Measurements from ENCODE around the gene TNRC6C. TPM values are rescaled to one million over a fixed set of nuclear protein-coding genes. Genes with fewer than 3 reads are reported as not detected.

Gene TNRC6C
- total and polyA plus RNA-seq, 9 of the 15 experiments (the other 6 are each of a cell fraction or from before 2014, with no cell fraction given): 0.20 to 4.9 (median 2.3) TPM

- no peak for TF ChIP-seq FOXA3 (CRISPR knock-in tag; conservative IDR thresholded peaks at IDR 0.05 in 1 of 2, IDR thresholded peaks at IDR 0.05 in 1 of 2)
- TF ChIP-seq XRCC3 (IDR thresholded peaks at IDR 0.05): no peak
- TF ChIP-seq ZBTB9 (CRISPR knock-in tag; IDR thresholded peaks at IDR 0.05): peak; percentile 41; the same call in 1 of the 2 replicates
- TF ChIP-seq USF2 (CRISPR knock-in tag; IDR thresholded peaks at IDR 0.05): no peak
- TF ChIP-seq GATAD2B (IDR thresholded peaks at IDR 0.05; ENCODE audit: borderline replicate concordance): no peak
- TF ChIP-seq FIP1L1 (IDR thresholded peaks at IDR 0.05; ENCODE audit: low read depth, low read length, poor library complexity, severe bottlenecking): no peak
- TF ChIP-seq NBN (IDR thresholded peaks at IDR 0.05; ENCODE audit: low read depth): no peak
- no peak for TF ChIP-seq HOXB6 (CRISPR knock-in tag; IDR thresholded peaks at IDR 0.05; ENCODE audit: borderline replicate concordance)
- no peak for TF ChIP-seq KHSRP (IDR thresholded peaks at IDR 0.05)
- no peak for TF ChIP-seq RAD51 (IDR thresholded peaks at IDR 0.05; ENCODE audit: borderline replicate concordance, low read depth)
- TF ChIP-seq ELF2 (CRISPR knock-in tag; IDR thresholded peaks at IDR 0.05): no peak; the same call in 1 of the 2 replicates
- TF ChIP-seq HNRNPLL (IDR thresholded peaks at IDR 0.05; ENCODE audit: low read depth, low read length, poor library complexity, severe bottlenecking): no peak
- TF ChIP-seq ZNF561 (CRISPR knock-in tag; conservative IDR thresholded peaks at IDR 0.05): no peak
- TF ChIP-seq CHD2 (IDR thresholded peaks at IDR 0.05; ENCODE audit: low read depth, low read length): no peak
- no peak for TF ChIP-seq CCNT2 (IDR thresholded peaks at IDR 0.05; ENCODE audit: borderline replicate concordance, extremely low read depth, insufficient read length, low read depth, low read length)
- no peak for TF ChIP-seq TAF9B (IDR thresholded peaks at IDR 0.05; ENCODE audit: partially characterized antibody)
- TF ChIP-seq BRD4 (IDR thresholded peaks at IDR 0.05): no peak
- TF ChIP-seq KDM5B (IDR thresholded peaks at IDR 0.05; ENCODE audit: insufficient replicate concordance, low read depth, low read length): no peak
- no peak for TF ChIP-seq DIDO1 (tag; IDR thresholded peaks at IDR 0.05; ENCODE audit: low read depth)
- TF ChIP-seq IFI16 (CRISPR knock-in tag; IDR thresholded peaks at IDR 0.05): no peak
- TF ChIP-seq CEBPB (tag; IDR thresholded peaks at IDR 0.05): no peak
- no peak for TF ChIP-seq ZNF224 (CRISPR knock-in tag; IDR thresholded peaks at IDR 0.05)
- TF ChIP-seq SMARCE1 (IDR thresholded peaks at IDR 0.05): no peak
- TF ChIP-seq HCFC1 (IDR thresholded peaks at IDR 0.05; ENCODE audit: low read depth, low read length): no peak
- no peak for TF ChIP-seq HIVEP1 (CRISPR knock-in tag; IDR thresholded peaks at IDR 0.05)
- no peak for TF ChIP-seq HNRNPL (IDR thresholded peaks at IDR 0.05; ENCODE audit: low read depth, low read length)
- TF ChIP-seq GMEB1 (CRISPR knock-in tag; IDR thresholded peaks at IDR 0.05): no peak
These were observed 154.3 kb downstream of the TNRC6C start (continued) for GRCh38 chr17:78112518-78113471.
